H54 (cell line): ENCODE measurements around the gene RBMS3.

ENCODE experiments used
- DNase-seq: peaks from one replicate; pipeline ENCODE4 v3.0.0; 2011; ENCODE audit warnings: low spot score, mixed read lengths; ENCODE audit not compliant: insufficient read length
- FAIRE-seq: peaks from 3 replicates; lab custom pipeline; 2011; peaks lifted over from hg19 to GRCh38; lab: Jason Lieb, UNC
- POLR2A ChIP-seq: IDR thresholded peaks from 2 replicates; pipeline ENCODE4 v1.6.1; 2011; ENCODE audit warnings: low read depth, mild to moderate bottlenecking, low read length

RBMS3 gene

DNA sequence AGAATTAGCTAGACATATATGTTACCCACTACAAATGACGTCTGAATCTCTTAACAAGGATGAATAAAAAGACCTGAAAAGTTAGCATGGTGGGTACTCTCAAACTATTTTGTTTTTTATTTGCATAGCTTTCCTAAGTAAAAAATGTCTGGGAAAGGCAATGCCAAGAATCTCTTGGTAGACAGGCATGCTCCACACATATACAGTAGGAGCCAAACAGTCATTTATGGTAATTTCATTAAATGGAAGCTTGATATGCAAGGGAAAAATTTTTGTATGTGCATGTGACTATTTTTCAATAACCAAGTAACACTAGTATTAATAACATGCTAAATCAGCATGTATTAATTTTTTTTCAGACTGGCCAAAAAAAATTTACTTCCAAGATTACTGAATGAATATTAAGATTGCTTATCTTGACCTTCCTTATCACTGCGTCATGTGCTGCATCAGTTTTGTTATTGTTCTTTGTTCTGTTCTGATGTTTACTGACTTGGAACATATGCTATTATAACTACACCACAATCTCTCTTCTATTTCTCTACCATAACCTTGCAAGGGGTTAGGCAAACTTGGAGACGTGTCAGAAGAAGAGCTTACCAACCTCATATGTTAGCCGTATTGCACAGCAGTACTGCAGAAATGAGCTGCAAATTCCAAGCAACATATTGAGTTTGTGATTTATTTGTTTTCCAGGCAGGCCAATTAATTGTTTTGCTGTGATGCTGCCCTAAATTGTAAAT is 255.3 kb downstream of the RBMS3 start:
- DNase-seq = no peak
- no peak for TF ChIP-seq POLR2A
- FAIRE-seq = no peak

DNA sequence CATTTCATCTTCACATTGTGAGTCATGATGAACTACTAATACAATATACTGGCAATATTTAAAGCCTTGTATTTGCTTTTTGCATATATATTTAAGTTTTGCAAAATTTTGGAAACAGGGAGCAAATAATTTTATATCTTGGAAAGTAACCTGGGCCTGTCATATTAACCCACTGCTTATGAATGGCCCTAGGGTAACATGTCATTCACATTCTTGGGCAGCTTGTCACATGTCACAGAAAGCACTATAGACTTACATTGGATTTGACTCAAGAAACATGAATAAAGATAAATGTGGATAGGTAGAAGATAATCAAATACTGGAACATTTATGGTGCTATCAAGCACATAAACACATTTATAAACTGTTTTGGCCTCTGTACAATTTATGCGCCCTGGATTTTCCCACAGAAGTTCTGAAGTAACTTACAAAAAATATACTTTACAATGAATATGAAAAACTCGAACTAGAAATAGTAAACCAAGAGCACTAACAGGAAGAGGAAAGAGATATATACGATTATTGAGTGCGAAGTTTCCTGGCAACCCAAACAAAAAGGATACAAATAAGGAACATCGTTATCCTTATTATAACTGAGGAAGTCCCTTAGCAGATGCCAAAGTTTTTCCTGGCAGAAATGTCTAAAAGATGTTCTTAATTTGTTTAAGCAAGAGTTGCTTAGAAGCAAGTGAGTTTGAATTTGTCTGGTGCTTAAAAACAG is 257.2 kb downstream of the RBMS3 start:
- TF ChIP-seq POLR2A = no peak
- DNase-seq (no peak), FAIRE-seq (no peak)

GRCh38 chr3:29538610-29538958 is 257.7 kb downstream of the RBMS3 start:
- no peak for TF ChIP-seq POLR2A
- FAIRE-seq (no peak), DNase-seq (no peak)

DNA sequence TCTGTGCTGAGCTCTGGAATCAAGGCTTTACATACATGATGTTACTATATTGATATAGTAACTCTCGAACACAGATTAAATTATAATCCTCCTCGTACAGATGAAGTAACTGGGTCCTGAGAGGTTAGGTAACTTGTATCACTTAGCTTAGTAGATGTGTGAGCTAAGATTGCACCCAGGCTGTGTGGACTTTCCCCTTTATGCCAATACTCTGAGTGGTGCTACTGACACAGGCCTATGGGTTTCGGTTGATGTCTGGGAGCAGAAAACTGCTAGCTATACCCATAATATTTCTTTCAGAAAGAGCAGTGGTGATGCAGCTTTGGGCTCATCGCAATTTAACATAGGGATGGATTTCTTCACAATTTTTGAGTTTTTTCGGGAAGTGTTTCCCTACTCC is 259.7 kb downstream of the RBMS3 start:
- FAIRE-seq (no peak), DNase-seq (no peak)
- no peak for TF ChIP-seq POLR2A

DNA sequence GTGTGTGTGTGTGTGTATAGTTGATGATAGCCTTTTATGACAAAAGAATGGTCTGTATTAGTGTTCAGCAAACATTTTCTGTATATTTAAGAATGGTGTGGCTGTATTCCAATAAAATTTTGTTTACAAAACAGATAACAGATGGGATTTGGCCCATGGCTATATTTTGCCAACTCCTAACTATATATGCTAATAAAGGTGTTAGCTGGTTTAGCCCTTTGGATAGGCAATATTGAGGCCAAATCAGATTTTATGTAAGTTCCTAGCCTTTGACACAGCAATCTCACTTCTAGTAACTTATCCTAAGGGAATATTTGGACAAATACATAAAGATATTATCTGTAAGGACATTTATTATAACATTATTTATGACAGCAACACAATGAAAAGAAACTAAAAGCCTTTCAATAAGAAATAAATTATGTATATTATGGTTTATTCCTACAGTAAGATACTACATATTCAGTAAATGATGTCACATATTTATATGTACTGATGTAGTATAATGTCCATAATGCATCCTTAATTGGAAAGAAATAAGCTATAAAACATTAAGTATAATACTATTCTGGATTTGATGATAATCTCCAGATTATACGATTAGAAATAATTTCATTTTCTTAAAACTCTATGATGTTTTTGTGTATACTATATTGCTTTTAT is 264.0 kb downstream of the RBMS3 start:
- no peak for DNase-seq
- FAIRE-seq = no peak

GRCh38 chr3:29545615-29546014 is 264.7 kb downstream of the RBMS3 start:
- FAIRE-seq (no peak), DNase-seq (no peak)
- TF ChIP-seq POLR2A = no peak

More for the DNA sequence above, 264.0 kb downstream of the RBMS3 start:
- TF ChIP-seq POLR2A = no peak

- no peak for FAIRE-seq
- DNase-seq = no peak
- TF ChIP-seq POLR2A = no peak
Observed at GRCh38 chr3:29552051-29552450, 271.2 kb downstream of the RBMS3 start.

GRCh38 chr3:29554566-29554965 is 273.7 kb downstream of the RBMS3 start:
- DNase-seq (no peak), FAIRE-seq (no peak)
- no peak for TF ChIP-seq POLR2A

DNA sequence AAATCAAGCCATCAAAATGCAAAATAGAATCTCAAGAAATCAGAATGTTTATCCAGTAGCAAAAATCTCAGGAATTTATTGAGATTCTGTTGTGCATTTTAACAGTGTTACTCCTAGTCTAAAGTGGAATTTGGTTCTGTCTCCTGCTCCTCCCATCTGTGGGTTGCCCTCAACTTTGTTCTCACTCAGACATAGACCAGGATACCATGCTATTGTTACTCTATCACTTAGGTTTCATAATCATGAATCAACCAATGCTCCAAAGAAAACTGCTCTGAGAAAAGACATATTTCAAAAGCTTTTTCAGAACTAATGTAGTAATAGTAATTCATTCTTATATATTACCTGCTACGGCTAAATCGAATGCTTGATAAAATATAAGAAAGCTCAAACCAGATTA is 274.7 kb downstream of the RBMS3 start:
- DNase-seq (no peak), FAIRE-seq (peak; percentile 83)
- no peak for TF ChIP-seq POLR2A

DNA sequence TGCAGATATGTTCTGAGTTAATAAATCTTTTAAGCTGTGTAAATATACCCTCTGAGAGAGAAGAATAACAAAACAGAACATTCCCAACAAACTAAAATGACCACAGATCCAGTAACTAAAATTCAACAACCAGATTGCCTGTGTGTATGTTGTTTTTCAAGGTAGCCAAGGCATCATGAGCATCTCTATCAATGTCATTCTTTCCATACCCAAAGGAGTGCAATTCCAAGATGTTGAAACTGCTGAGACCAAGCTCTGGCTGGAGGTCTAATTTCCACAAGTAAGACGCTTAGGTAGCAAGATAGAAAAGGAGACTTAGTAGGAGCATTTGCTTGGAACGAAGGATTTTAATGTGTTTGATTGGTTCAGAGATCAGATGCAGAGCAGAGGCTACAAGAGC is 276.3 kb downstream of the RBMS3 start:
- FAIRE-seq (no peak), DNase-seq (no peak)
- TF ChIP-seq POLR2A = no peak

DNA sequence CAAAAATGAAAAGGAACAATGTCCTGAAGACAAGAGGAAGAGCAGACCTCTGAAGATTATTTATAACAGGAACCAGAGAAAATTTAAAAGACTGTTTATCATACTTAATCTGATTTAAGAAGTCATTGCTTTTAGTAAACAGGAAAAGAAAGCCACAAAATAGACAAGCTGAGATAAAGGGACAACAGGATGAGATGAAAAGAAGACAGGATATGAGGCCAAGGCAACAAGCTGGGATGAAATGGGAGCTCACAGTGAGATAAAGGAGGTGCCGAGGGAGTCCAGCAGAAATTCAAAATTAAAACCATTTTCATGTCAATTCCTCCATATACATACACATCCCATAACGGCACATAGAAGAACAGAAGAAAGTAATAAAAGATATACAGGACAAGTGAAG is 277.0 kb downstream of the RBMS3 start:
- TF ChIP-seq POLR2A = no peak
- FAIRE-seq (no peak), DNase-seq (no peak)

GRCh38 chr3:29559741-29560465 is 279.0 kb downstream of the RBMS3 start:
- no peak for FAIRE-seq
- DNase-seq = no peak
- no peak for TF ChIP-seq POLR2A

- TF ChIP-seq POLR2A = no peak
- no peak for DNase-seq
- FAIRE-seq = no peak
Observed at GRCh38 chr3:29561651-29562149, 280.8 kb downstream of the RBMS3 start.

GRCh38 chr3:29565236-29565635 is 284.4 kb downstream of the RBMS3 start:
- FAIRE-seq (peak; percentile 60), DNase-seq (no peak)
- no peak for TF ChIP-seq POLR2A

GRCh38 chr3:29567501-29567900 is 286.6 kb downstream of the RBMS3 start:
- DNase-seq = no peak
- no peak for TF ChIP-seq POLR2A
- no peak for FAIRE-seq
